ENCODE results near the gene FGF21.

The FGF21 gene

GRCh38 chr19:48741129-48741999 lies 14.0 kb upstream of the FGF21 start:
- H3K27me3 Mint-ChIP-seq, result peaks cover 5% of the 10 kb centered on the region
- no peak overlapping the region for H3K4me3 Mint-ChIP-seq
- no peaks in the 10 kb centered on the region for H3K36me3 Mint-ChIP-seq
- H3K4me1 Mint-ChIP-seq (ENCODE audit: low read depth), result peaks cover 20% of the 10 kb centered on the region
- no peaks in the 10 kb centered on the region for H3K9me3 Mint-ChIP-seq (ENCODE audit: low read depth)
- no peak overlapping the region for H3K27ac Mint-ChIP-seq

- H3K27ac Mint-ChIP-seq, result no peak overlapping the region
- no peaks in the 10 kb centered on the region for H3K9me3 Mint-ChIP-seq (ENCODE audit: low read depth)
- H3K4me3 Mint-ChIP-seq, result no peak overlapping the region
- H3K27me3 Mint-ChIP-seq, result peaks cover 5% of the 10 kb centered on the region
- no peaks in the 10 kb centered on the region for H3K36me3 Mint-ChIP-seq
- peaks cover 20% of the 10 kb centered on the region for H3K4me1 Mint-ChIP-seq (ENCODE audit: low read depth)
These were observed 13.2 kb upstream of the FGF21 start for GRCh38 chr19:48742096-48742495.

- Mint-ChIP-seq H3K36me3 (no peaks in the 10 kb centered on the region), H3K4me1 (ENCODE audit: low read depth) (peaks cover 15% of the 10 kb centered on the region), H3K27me3 (peaks cover 5% of the 10 kb centered on the region), H3K9me3 (ENCODE audit: low read depth) (no peaks in the 10 kb centered on the region), H3K27ac (no peak overlapping the region), H3K4me3 (no peak overlapping the region)
These were observed 9.9 kb upstream of the FGF21 start for GRCh38 chr19:48745208-48745995.

DNA sequence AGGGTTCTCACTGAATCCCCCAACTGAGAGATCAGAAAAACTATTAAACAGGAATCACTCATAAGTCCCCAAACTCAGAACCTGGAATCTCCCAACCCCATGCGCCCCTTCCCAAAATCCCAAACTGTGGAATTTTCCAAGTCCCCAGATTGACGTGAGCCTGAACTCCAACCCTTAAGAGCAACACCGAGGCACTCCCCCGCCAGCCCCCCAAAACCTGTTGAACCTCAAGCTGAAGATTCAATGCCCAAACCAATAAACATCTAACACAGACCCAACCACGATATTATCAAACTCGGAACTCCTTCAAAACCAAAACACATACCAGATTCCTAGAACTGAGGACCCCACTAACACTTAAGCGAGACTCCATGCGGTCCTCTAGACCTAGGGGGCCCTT lies 9.2 kb upstream of the FGF21 start:
- Mint-ChIP-seq H3K36me3 (no peaks in the 10 kb centered on the region), H3K4me3 (no peak overlapping the region), H3K27me3 (peaks cover 6% of the 10 kb centered on the region), H3K27ac (no peak overlapping the region), H3K9me3 (ENCODE audit: low read depth) (no peaks in the 10 kb centered on the region), H3K4me1 (ENCODE audit: low read depth) (peaks cover 12% of the 10 kb centered on the region)

- peaks cover 8% of the 10 kb centered on the region for H3K27me3 Mint-ChIP-seq
- no peaks in the 10 kb centered on the region for H3K36me3 Mint-ChIP-seq
- H3K27ac Mint-ChIP-seq, result no peak within 1 kb of the TSS
- peaks cover 8% of the 10 kb centered on the region for H3K4me1 Mint-ChIP-seq (ENCODE audit: low read depth)
- H3K4me3 Mint-ChIP-seq, result no peak within 1 kb of the TSS
- H3K9me3 Mint-ChIP-seq (ENCODE audit: low read depth), result no peaks in the 10 kb centered on the region
These were observed 8.4 kb upstream of the FGF21 start, which contains the start of gene IZUMO1 for GRCh38 chr19:48746738-48747575. Gene IZUMO1, minus strand, starts transcription at chr19:48746909. Its CDS starts 1,050 bp downstream, at chr19:48745859.

GRCh38 chr19:48749571-48750198 lies 5.6 kb upstream of the FGF21 start:
- Mint-ChIP-seq H3K4me1 (ENCODE audit: low read depth) (peaks cover 19% of the 10 kb centered on the region), H3K36me3 (no peaks in the 10 kb centered on the region), H3K4me3 (no peak overlapping the region)

GRCh38 chr19:48750351-48750750 lies 5.0 kb upstream of the FGF21 start:
- no peaks in the 10 kb centered on the region for H3K9me3 Mint-ChIP-seq (ENCODE audit: low read depth)
- no peak overlapping the region for H3K27ac Mint-ChIP-seq
- H3K4me3 Mint-ChIP-seq, result no peak overlapping the region
- H3K4me1 Mint-ChIP-seq (ENCODE audit: low read depth), result peaks cover 19% of the 10 kb centered on the region
- no peaks in the 10 kb centered on the region for H3K36me3 Mint-ChIP-seq
- peaks cover 16% of the 10 kb centered on the region for H3K27me3 Mint-ChIP-seq

More at GRCh38 chr19:48749571-48750198, 5.6 kb upstream of the FGF21 start:
- Mint-ChIP-seq H3K27me3 (peaks cover 16% of the 10 kb centered on the region), H3K27ac (no peak overlapping the region), H3K9me3 (ENCODE audit: low read depth) (no peaks in the 10 kb centered on the region)

DNA sequence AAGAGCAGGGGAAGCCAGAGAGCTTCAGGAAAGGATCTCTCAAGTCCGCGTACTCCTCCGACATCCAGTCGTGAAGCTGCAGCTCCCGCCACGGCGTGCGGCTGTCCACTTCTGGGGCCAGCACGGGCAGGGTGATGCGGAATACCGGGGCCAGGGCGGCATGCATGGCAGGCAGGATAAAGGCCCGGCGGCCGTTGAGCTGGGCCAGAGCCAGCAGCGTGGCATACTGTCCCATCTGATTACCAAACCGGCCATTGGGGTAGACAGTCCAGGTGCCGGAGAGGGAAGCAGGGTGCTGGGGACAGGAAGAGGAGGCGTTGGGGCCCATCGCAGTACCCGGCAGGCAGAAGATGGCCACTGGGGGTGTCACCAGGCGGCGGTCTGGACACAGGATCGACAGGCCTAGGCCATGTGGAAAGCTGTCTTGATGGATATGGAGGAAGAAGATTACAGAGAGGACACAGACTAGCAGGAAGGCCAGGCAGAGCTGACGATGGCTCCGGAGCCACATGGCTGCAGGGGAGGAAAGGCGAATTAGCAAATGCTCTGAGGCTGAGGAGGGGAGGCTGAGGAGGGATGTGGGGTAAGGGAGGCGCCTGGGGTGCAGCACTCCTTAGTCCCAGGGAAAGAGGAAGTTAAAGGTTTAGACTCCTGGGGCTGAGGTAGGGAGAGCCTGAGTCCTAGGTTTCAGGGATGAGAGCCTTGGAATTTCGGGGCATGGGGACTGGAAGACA lies 4.4 kb upstream of the FGF21 start:
- Mint-ChIP-seq H3K27ac (no peak overlapping the region), H3K4me3 (peak overlapping the region; percentile 46), H3K36me3 (no peaks in the 10 kb centered on the region), H3K9me3 (ENCODE audit: low read depth) (no peaks in the 10 kb centered on the region), H3K4me1 (ENCODE audit: low read depth) (peaks cover 17% of the 10 kb centered on the region), H3K27me3 (peaks cover 14% of the 10 kb centered on the region)

GRCh38 chr19:48751845-48752495 lies 3.4 kb upstream of the FGF21 start:
- peaks cover 14% of the 10 kb centered on the region for H3K4me1 Mint-ChIP-seq (ENCODE audit: low read depth)
- no peaks in the 10 kb centered on the region for H3K36me3 Mint-ChIP-seq
- H3K27me3 Mint-ChIP-seq, result peaks cover 11% of the 10 kb centered on the region
- peak overlapping the region; percentile 85 for H3K4me3 Mint-ChIP-seq
- H3K9me3 Mint-ChIP-seq (ENCODE audit: low read depth), result no peaks in the 10 kb centered on the region
- H3K27ac Mint-ChIP-seq, result no peak overlapping the region

- Mint-ChIP-seq H3K4me1 (ENCODE audit: low read depth) (peaks cover 14% of the 10 kb centered on the region), H3K9me3 (ENCODE audit: low read depth) (no peaks in the 10 kb centered on the region), H3K27ac (no peak within 1 kb of the TSS), H3K36me3 (no peaks in the 10 kb centered on the region), H3K4me3 (peak within 1 kb of the TSS; percentile 85), H3K27me3 (peaks cover 11% of the 10 kb centered on the region)
These were observed 2.6 kb upstream of the FGF21 start, which contains the start of gene FUT1 for GRCh38 chr19:48752496-48753365. Gene FUT1, minus strand, starts transcription at chr19:48752641. Its CDS starts 1,360 bp downstream, at chr19:48751281.

- Mint-ChIP-seq H3K4me3 (no peak overlapping the region), H3K27ac (no peak overlapping the region), H3K36me3 (no peaks in the 10 kb centered on the region), H3K4me1 (ENCODE audit: low read depth) (peaks cover 20% of the 10 kb centered on the region), H3K27me3 (peaks cover 11% of the 10 kb centered on the region), H3K9me3 (ENCODE audit: low read depth) (no peaks in the 10 kb centered on the region)
These were observed 463 bp downstream of the FGF21 start for GRCh38 chr19:48755787-48756186.

GRCh38 chr19:48756212-48756611 lies 888 bp downstream of the FGF21 start:
- peaks cover 9% of the 10 kb centered on the region for H3K27me3 Mint-ChIP-seq
- no peak overlapping the region for H3K4me3 Mint-ChIP-seq
- H3K4me1 Mint-ChIP-seq (ENCODE audit: low read depth), result peaks cover 18% of the 10 kb centered on the region
- H3K36me3 Mint-ChIP-seq, result no peaks in the 10 kb centered on the region
- H3K9me3 Mint-ChIP-seq (ENCODE audit: low read depth), result no peaks in the 10 kb centered on the region
- H3K27ac Mint-ChIP-seq, result no peak overlapping the region
